ENCODE data around the gene STYX. TPM values are rescaled to one million over a fixed set of nuclear protein-coding genes. Genes with fewer than 3 reads are reported as not detected.

Gene STYX, protein sequence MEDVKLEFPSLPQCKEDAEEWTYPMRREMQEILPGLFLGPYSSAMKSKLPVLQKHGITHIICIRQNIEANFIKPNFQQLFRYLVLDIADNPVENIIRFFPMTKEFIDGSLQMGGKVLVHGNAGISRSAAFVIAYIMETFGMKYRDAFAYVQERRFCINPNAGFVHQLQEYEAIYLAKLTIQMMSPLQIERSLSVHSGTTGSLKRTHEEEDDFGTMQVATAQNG
- total RNA-seq: 15.9 and 17.7 TPM in 2 replicates

DNA sequence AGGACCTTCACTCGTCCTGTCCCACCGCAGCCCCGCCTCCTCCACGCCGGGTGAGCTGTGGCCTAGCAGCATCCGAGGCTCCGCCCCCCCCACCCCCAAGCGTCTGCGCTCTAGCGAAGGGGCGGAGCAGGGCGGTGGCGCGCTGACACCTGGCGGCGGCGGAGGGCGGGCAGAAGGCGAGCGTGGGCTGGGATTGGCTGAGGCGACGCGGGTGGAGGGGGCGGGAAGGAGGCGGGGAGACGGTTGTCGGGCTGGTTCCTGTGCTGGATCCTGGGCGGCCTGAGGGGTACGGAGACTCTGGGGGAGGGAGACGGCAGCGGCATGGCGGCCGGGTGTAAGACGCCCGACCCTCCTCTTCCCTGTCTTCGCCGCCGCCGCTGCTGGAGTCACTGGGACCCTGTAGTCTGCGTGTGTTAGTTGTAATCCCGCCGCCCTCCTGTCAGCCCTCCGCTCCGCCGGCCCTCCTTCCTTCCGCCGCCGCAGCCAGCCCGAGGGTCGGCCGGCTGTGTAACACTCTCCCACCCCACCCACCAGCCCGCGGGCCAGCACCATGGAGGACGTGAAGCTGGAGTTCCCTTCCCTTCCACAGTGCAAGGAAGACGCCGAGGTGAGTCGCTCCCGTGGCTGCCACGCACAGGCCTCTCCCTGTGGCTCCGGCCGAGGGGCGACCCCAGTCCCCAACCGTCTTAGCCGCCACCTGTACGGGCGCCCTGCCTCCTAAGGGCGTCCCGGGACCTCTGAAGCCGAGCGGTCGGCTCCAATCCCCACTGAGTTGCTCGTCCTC, at the start of gene STYX:
STYX (plus strand) TSS at position 242 of the 784 bp plus-strand sequence; CDS start at position 551, 309 bp downstream.

DNA sequence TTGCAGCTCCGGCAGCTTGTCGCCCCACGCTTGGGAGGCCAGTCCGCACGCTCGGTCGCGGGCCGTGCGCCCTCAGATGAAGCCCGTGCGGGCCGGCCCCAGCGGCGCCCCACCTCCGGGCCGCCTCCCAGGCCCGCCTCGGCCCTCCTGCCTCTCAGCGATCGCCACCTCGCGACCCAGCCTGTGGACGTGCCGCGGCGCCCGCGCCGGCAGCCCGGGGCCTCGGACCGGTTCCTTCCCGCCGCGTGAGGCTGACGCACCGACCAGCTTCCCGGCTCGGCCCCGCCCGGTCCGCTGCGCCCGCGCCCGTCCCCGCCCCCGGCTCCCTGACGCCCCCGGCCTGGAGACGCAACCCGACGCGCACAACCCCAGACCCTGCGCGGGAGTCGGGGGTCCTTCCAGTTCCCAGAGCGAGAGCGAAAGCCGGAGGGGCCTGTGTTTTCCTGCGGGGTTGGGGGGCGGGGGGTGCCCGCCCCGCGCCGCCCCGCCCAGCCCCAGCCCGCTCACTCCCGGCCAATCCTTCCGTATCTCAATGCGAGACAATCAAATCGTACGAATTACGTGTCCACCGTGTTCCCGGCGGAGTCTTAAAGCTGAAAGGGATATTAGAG, 34.4 kb upstream of the STYX start, which contains the start of gene ERO1A:
ERO1A (minus strand) TSS at position 78 of the 611 bp plus-strand sequence; CDS start at position 1, 77 bp downstream.

DNA sequence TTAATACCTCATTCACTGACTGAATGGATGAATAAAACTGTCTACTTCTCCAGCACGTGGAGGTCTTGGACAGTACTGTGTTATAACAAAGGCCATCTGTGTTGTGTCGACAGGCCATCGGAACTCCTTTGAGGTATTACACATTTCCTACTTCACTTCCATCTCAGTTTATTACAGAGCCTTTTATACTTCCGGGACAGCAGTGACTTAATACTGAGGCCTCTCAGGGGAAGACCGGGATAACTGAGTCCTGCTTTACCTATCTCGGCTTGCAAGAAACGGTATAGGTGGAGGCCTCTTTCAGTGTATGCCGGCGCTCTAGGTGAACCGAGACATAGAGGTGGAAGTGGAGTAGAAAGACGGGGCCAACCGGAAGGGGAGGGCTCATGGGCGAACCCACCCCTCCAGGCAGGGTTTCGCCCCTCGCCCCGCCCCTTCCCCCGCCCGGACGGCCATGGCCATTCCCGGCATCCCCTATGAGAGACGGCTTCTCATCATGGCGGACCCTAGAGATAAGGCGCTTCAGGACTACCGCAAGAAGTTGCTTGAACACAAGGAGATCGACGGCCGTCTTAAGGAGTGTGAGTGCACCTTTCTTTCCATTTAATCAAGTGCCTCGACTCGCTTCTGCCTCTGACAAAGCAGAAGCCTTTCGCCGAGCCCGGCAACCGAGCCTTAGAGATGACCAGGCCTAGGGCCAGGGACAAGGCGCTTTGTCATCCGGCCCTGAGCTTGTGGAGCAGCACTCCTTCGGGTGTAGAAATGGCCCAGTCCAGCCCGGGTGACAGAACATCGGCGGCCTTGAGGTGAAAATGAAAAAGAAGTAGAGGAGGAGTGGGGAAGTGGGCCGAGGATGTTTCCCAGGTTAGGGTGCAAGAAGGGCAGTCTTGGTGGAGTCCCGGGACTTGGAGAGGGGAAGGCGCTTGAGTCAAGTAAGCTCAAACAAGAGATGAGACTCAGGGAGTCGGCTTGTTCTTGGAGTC, 23.0 kb upstream of the STYX start, which contains the start of gene PSMC6:
PSMC6 (plus strand) TSS at position 477 of the 983 bp plus-strand sequence; CDS start at position 497, 20 bp downstream.

DNA sequence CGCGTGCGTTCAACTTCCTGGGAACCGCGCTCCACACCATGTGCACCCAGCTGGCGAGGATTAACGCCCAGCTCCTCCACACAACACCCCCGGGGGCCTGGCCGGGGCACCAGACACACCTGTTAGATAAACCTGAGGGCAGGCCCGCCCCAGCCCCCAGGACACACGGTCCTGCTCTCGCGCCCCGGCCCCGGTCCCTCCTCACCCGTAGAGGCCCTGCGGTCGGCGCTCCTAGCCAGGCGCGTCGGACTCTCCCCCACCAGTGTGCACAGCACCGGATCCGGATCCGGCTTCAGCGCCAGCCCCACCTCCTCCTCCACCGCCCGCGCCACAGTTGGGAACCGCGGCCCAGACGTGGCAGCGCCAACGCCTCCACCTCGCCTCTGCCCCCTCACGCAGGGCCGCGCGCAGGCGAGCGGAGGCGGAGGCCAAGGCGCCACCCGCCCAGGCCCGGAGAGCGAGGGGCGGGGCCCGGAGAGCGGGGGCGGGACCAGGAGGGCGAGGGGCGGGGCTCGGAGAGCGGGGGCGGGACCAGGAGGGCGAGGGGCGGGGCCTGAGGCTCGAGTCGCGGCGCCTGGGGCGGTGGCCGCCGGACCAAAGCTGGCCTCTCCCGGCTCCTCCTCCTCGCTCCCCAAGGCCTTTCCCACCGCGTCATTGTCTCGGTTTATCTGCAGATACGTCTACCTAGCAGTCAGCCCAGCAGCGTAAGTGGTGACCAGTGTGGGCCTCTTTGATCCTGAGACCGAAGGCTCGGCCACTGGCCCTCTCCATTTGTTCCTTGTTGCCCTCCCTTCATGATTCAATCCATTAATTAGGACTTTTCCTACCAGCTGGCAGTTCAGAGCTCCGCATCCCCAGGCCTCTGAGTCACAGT, 61.5 kb downstream of the STYX start, which contains the start of gene GNPNAT1:
GNPNAT1 (minus strand) TSS at position 385 of the 874 bp plus-strand sequence. CDS start 6,957 bp downstream, outside the sequence.

Other genes with a start within 250 kb of the STYX start
- gene TXNDC16, start 177.7 kb upstream of the STYX start, total RNA-seq: 2.6 and 5.8 TPM in 2 replicates
- gene GPR137C, start 177.3 kb upstream of the STYX start, total RNA-seq: 0.29 and 0.35 TPM in 2 replicates
- 61.7 and 67.0 TPM in 2 replicates for gene ERO1A, start 34.6 kb upstream of the STYX start, total RNA-seq
- gene PSMC6, start 23.0 kb upstream of the STYX start, total RNA-seq: 112 TPM in 2 replicates
- gene GNPNAT1, start 61.4 kb downstream of the STYX start, total RNA-seq: 29.1 and 34.6 TPM in 2 replicates
- gene FERMT2, start 220.9 kb downstream of the STYX start, total RNA-seq: 81.6 and 119 TPM in 2 replicates